Measurements from ENCODE around the gene SPATC1L. TPM values are rescaled to one million over a fixed set of nuclear protein-coding genes. Genes with fewer than 3 reads are reported as not detected.

SPATC1L gene
- total and polyA plus RNA-seq, 8 donors, result 5.0 to 17.7 (median 12.8) TPM

DNA sequence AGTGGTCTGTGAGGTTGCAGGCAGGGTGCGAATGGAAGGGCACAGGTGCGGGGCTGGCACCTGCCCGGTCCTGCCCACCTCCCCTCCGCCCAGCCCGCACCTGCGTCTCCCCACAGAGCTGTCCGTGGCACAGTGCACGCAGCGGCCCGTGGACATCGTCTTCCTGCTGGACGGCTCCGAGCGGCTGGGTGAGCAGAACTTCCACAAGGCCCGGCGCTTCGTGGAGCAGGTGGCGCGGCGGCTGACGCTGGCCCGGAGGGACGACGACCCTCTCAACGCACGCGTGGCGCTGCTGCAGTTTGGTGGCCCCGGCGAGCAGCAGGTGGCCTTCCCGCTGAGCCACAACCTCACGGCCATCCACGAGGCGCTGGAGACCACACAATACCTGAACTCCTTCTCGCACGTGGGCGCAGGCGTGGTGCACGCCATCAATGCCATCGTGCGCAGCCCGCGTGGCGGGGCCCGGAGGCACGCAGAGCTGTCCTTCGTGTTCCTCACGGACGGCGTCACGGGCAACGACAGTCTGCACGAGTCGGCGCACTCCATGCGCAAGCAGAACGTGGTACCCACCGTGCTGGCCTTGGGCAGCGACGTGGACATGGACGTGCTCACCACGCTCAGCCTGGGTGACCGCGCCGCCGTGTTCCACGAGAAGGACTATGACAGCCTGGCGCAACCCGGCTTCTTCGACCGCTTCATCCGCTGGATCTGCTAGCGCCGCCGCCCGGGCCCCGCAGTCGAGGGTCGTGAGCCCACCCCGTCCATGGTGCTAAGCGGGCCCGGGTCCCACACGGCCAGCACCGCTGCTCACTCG, 52.2 kb downstream of the SPATC1L start:
- H3K4me3 ChIP-seq, result no peak overlapping the region
- H3K4me1 ChIP-seq, result no peaks in the 10 kb centered on the region
- DNase-seq (peak in 1 of 4 donors; percentile 81), ATAC-seq (peak; percentile 5)
- TF ChIP-seq, protein P1, sequence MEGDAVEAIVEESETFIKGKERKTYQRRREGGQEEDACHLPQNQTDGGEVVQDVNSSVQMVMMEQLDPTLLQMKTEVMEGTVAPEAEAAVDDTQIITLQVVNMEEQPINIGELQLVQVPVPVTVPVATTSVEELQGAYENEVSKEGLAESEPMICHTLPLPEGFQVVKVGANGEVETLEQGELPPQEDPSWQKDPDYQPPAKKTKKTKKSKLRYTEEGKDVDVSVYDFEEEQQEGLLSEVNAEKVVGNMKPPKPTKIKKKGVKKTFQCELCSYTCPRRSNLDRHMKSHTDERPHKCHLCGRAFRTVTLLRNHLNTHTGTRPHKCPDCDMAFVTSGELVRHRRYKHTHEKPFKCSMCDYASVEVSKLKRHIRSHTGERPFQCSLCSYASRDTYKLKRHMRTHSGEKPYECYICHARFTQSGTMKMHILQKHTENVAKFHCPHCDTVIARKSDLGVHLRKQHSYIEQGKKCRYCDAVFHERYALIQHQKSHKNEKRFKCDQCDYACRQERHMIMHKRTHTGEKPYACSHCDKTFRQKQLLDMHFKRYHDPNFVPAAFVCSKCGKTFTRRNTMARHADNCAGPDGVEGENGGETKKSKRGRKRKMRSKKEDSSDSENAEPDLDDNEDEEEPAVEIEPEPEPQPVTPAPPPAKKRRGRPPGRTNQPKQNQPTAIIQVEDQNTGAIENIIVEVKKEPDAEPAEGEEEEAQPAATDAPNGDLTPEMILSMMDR (IDR thresholded peaks at IDR 0.05), result no peak
- H3K27me3 ChIP-seq, result peaks cover 0 to 8% of the 10 kb centered on the region in 2 donors
- H3K9me3 ChIP-seq, result no peaks in the 10 kb centered on the region
- intact Hi-C loops (cut with DNase I), result no loop called here
- H3K36me3 ChIP-seq, result peaks cover 0 to 12% of the 10 kb centered on the region in 2 donors
- no peak overlapping the region for H3K27ac ChIP-seq

DNA sequence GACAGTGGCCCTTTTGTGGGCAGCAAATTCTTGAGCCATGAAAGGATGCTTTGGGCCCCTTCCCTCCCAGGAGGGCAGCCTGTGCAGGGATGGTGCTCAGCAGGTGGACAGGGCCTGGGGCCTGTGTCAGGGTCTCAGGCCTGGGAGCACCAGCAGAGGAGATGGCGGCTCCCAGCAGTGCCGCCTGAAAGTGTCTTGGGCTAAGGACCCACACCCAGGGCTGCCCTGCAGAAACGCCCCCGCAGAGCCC, 52.7 kb downstream of the SPATC1L start:
- ATAC-seq, result peak; percentile 2
- TF ChIP-seq, protein P1 (IDR thresholded peaks at IDR 0.05), result no peak
- peaks cover 0 to 3% of the 10 kb centered on the region in 2 donors for H3K27me3 ChIP-seq

DNA sequence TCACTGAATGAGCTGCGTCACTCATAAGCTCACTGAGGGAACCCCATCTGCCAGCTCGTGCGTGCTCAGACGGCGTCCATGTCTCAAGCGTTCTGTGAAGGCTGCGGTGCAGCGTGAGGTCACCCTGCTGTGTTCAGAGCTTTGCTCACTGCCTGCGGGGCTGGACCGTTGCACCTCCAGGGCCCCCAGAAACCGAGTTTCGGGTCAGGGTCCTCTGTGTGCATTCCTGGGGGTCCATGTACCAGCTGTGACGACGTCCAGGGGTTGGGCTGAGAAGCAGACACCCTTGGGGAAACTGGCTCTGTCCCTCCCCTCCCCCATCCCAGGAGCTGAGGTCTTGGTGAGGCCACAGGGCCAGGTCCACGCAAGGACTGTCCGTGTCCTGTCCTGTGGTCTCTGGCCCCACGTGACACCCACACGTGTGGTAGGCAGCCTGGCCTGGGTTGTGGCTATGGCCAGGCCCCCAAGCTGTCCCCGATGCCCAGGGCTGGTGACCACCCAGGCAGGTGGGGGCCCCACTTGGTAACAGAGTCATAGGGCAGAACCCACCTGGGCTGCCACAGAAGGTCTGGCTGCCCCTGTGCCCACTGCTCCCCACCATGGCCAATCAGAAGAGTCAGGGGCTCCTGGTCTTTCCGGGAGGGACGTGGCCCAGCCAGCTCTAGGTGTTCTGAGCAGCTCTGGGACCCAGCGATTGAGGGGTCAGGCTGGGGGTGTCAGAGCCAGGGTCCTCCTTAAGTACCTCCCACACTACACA, 53.2 kb downstream of the SPATC1L start:
- H3K27me3 ChIP-seq, result no peaks in the 10 kb centered on the region
- H3K36me3 ChIP-seq, result peaks cover 0 to 23% of the 10 kb centered on the region in 2 donors
- peak in 1 of 4 donors; percentile 53 for DNase-seq
- intact Hi-C loops (cut with DNase I), result no loop called here
- no peak overlapping the region for H3K4me3 ChIP-seq
- no peak overlapping the region for H3K27ac ChIP-seq
- TF ChIP-seq, protein P1 (IDR thresholded peaks at IDR 0.05), result no peak
- no peaks in the 10 kb centered on the region for H3K9me3 ChIP-seq
- no peaks in the 10 kb centered on the region for H3K4me1 ChIP-seq
- peak; percentile 5 for ATAC-seq

More for the DNA sequence above, 52.7 kb downstream of the SPATC1L start:
- H3K4me3 ChIP-seq, result no peak overlapping the region
- intact Hi-C loops (cut with DNase I), result no loop called here
- no peak overlapping the region for H3K27ac ChIP-seq
- H3K9me3 ChIP-seq, result no peaks in the 10 kb centered on the region
- H3K4me1 ChIP-seq, result no peaks in the 10 kb centered on the region
- H3K36me3 ChIP-seq, result peaks cover 0 to 18% of the 10 kb centered on the region in 2 donors
- DNase-seq, result no peak

- Histone ChIP-seq H3K9me3 (no peaks in the 10 kb centered on the region), H3K36me3 (peaks cover 0 to 32% of the 10 kb centered on the region in 2 donors), H3K27ac (no peak overlapping the region), H3K4me1 (no peaks in the 10 kb centered on the region), H3K27me3 (no peaks in the 10 kb centered on the region), H3K4me3 (no peak overlapping the region)
- intact Hi-C loops (cut with DNase I), result no loop called here
- DNase-seq (peak in 1 of 4 donors; percentile 75), ATAC-seq (peak; percentile 4)
- TF ChIP-seq, protein P1 (IDR thresholded peaks at IDR 0.05), result no peak
These were observed 54.2 kb downstream of the SPATC1L start for GRCh38 chr21:46129846-46130651.
